Pancreas (tissue), 10 donors: ENCODE results near the gene ADAM15. TPM values are rescaled to one million over a fixed set of nuclear protein-coding genes. Genes with fewer than 3 reads are reported as not detected.

ENCODE experiments used
- ATAC-seq, 4 donors: fragments of 200-7000 bp; cut with Tn5 transposase; one replicate each; pipeline versions ENCODE4 v1.8.0 to v1.9.1; 2020; ENCODE audit warnings: mild to moderate bottlenecking in 4 of 4, moderate library complexity in 4 of 4
- DNase-seq, 6 donors: peaks; one replicate each; pipeline ENCODE4 v3.0.0-alpha.2; 2020
- FAIRE-seq: peaks from 2 replicates; lab custom pipeline; 2012; peaks lifted over from hg19 to GRCh38; lab: Jason Lieb, UNC
- H3K27ac ChIP-seq, 4 donors: fragments of 200-600 bp; sonication (generic); 1 replicate in 3 of 4; 2 replicates in 1 of 4; pipeline versions ENCODE4 v1.5.0 to v1.8.0; 2020
- H3K27me3 ChIP-seq, 4 donors: fragments of 200-600 bp; one replicate each; pipeline ENCODE4 v1.8.0; 2021
- H3K36me3 ChIP-seq, 3 donors: fragments of 200-600 bp; sonication (generic) in 1 of 3; one replicate each; pipeline versions ENCODE4 v1.5.0 to v1.8.0; 2020 to 2021
- H3K4me1 ChIP-seq, 3 donors: fragments of 200-600 bp; one replicate each; pipeline ENCODE4 v1.8.0; 2021
- H3K4me3 ChIP-seq, 4 donors: fragments of 200-600 bp; sonication (generic) in 2 of 4; one replicate each; pipeline versions ENCODE4 v1.5.0 to v1.8.0; 2020 to 2021
- H3K9me3 ChIP-seq, 4 donors: fragments of 200-600 bp; one replicate each; pipeline ENCODE4 v1.8.0; 2021
- CTCF ChIP-seq, 4 donors: fragments of 200-600 bp; sonication (generic) in 3 of 4; IDR thresholded peaks; one replicate each; pipeline versions ENCODE4 v1.5.0 to v1.8.0; 2021; ENCODE audit warnings: antibody characterized with exemption in 4 of 4
- WGBS, 2 donors: extraction: QIAGEN DNeasy Blood & Tissue Kit; methylation state at CpG; one replicate each; pipeline ENCODE4 v1.1.7; 2013; 5-methylcytosine and 5-hydroxymethylcytosine counted together
- intact Hi-C, 3 donors: fragments of 100-400 bp; cut with DNase I; formaldehyde crosslinking; loops; one replicate each; pipeline versions ENCODE4 v1.11.1 to v1.14.2; 2022
- polyA plus RNA-seq, 2 donors: library from polyadenylated mRNA; stranded (reverse); fragments of 200-250 nt; gene quantifications; one replicate each; pipeline ENCODE4 v1.2.3, GENCODE V29; 2013
- total RNA-seq, 6 donors: library from RNA; stranded (reverse); fragmentation: NEBNext Ultra II Directional in 4 of 6; extraction: Animal tissue kit (Norgen Biotek cat#: 25700) in 4 of 6; gene quantifications; one replicate each; pipeline versions ENCODE4 v1.2.1 to v1.2.4, GENCODE V29; 2021 to 2023
- donor health status: healthy with polysubstance abuse.
- donor health status: DM: no; HTN: no; CAD: no; lungs with moderate emphysema.
- donor health status: DM: no; HTN: no; CAD: no.
- donor health status: control.
- donor health status: control.
- donor health status: Bipolar disorder and iron deficiency.
- donor health status: DM: yes; HTN: yes; CAD: no.
- donor health status: DM: no; HTN: no; CAD: no.
- donor health status: DM: no; HTN: no; CAD: no.
- donor health status: DM: yes; HTN: yes; CAD: no.

The ADAM15 gene
- total and polyA plus RNA-seq, 8 donors = 23.7 to 125 (median 35.2) TPM

DNA sequence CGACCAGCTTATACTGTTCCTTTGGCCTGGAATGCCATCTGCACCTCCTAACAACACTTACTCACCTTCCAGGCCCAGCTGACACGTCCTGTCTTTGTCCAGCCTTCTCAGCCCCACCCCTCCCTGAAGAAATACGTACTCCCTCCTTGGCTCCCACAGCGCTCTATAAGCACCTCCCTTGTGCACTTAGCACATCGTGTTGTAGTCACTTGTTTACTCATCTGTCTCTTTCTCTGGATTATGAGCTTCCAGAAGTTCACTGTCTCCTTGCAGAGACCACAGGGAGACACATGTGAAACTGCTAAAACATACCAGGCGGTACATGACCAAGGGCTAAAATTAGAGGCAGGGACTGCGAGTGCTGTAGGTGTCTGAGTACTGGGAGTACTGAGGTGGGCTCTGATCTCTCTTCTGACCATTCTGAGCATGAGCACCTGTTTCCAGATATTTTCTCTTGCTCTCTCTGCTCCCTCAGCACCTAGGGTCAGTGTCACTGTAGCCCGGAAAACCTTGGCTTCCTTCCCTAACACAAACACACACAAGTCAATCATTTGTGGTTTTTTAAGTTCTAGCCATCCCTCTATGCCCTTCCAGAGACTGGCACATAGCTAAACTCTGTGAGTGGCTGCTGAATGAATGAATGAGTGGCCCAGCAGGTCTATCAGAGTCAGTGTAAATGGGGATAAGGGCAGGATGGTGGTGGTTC, 12.4 kb upstream of the ADAM15 start:
- peaks cover 0 to 3% (median 0%) of the 10 kb centered on the region in 3 donors for H3K4me1 ChIP-seq
- no peaks in the 10 kb centered on the region for H3K9me3 ChIP-seq
- intact Hi-C loops = no loop called here
- H3K4me3 ChIP-seq = no peak overlapping the region
- 49 to 58% methylated on average over 8 of the region's 8 CpGs for WGBS, 2 donors
- TF ChIP-seq CTCF (IDR thresholded peaks at IDR 0.05) = no peak
- H3K36me3 ChIP-seq = no peaks in the 10 kb centered on the region
- H3K27ac ChIP-seq = no peak overlapping the region
- ATAC-seq = peak in 2 of 4 donors; percentile 38 to 55
- no peak for FAIRE-seq
- DNase-seq = no peak
- H3K27me3 ChIP-seq = no peaks in the 10 kb centered on the region

GRCh38 chr1:155039308-155039669, 11.8 kb upstream of the ADAM15 start:
- H3K36me3 ChIP-seq = no peaks in the 10 kb centered on the region
- TF ChIP-seq CTCF (IDR thresholded peaks at IDR 0.05) = no peak
- no peaks in the 10 kb centered on the region for H3K27me3 ChIP-seq
- DNase-seq (no peak), FAIRE-seq (no peak), ATAC-seq (no peak)
- H3K4me1 ChIP-seq = peaks cover 0 to 3% (median 0%) of the 10 kb centered on the region in 3 donors
- intact Hi-C loops = no loop called here
- 73 to 77% methylated on average over 4 of the region's 4 CpGs for WGBS, 2 donors
- H3K27ac ChIP-seq = no peak overlapping the region
- no peaks in the 10 kb centered on the region for H3K9me3 ChIP-seq
- no peak overlapping the region for H3K4me3 ChIP-seq

DNA sequence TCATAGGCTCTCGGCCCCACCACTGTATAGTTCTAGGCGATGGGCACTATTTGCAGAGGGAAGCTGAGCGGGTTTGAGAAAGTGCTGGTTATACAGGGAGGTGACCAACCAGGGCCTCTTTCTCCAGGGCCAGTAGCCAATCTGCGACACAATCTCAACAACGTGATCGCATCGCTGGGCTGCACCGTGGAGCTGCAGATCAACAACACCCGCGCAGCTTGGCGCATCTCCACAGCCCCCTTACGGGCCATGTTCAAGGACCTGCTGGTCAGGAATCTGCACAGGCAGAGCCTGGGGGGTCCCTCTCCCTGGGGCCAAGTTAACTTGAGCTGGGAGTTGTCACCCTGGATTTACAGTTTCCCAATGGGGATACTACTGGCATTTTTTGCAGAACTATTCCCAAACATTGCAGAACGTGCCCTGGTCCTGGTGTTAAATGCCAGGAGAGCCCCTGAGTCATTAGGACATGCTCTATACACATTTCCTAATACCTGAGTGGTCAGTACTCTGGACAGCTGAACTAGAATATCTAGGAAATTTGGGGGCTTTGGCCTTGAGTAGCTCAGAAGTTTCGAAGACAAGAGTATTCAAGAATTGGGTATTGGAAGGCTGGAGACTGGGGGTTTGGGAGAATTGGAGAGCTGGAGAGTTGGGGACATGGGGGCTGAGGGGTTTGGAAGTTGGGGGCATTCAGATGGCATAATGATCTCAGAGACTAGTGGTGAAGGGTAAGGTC, 10.6 kb upstream of the ADAM15 start:
- no peak for FAIRE-seq
- peaks cover 0 to 7% (median 0%) of the 10 kb centered on the region in 3 donors for H3K4me1 ChIP-seq
- H3K27me3 ChIP-seq = no peaks in the 10 kb centered on the region
- peak in 1 of 6 donors; percentile 48 for DNase-seq
- no peak overlapping the region for H3K27ac ChIP-seq
- H3K36me3 ChIP-seq = no peaks in the 10 kb centered on the region
- intact Hi-C loops = loop anchor here in 1 of 3 donors (5.0 kb wide), 1 partner anchor 42 kb away; no protein-coding TSS in a partner anchor
- 82 to 83% methylated on average over 14 of the region's 14 CpGs for WGBS, 2 donors
- ATAC-seq = no peak
- H3K4me3 ChIP-seq = no peak overlapping the region
- no peaks in the 10 kb centered on the region for H3K9me3 ChIP-seq
- TF ChIP-seq CTCF (IDR thresholded peaks at IDR 0.05) = no peak

DNA sequence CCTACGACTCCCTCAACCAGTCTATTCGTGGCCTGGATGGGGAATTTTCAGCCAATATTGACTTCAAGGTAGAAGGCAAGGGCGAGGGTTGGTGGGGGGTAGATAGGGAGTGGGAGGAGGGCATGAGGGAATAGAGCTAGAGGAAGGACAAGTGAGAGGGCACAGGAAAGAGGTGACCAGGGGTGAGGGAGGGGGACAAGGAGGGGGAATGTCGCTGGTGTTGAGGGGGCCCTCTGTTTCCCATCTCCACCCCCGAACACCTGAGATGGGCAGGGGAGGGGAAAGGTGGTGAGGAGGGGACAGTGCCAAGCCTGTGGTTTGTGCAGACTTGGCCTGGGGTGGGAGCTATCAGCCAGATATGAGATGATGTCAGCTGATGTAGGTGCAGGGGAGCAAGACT, 8.3 kb upstream of the ADAM15 start:
- H3K36me3 ChIP-seq = no peaks in the 10 kb centered on the region
- TF ChIP-seq CTCF (IDR thresholded peaks at IDR 0.05) = no peak
- H3K27me3 ChIP-seq = no peaks in the 10 kb centered on the region
- FAIRE-seq (no peak), DNase-seq (no peak), ATAC-seq (no peak)
- H3K4me3 ChIP-seq = no peak overlapping the region
- no peak overlapping the region for H3K27ac ChIP-seq
- H3K4me1 ChIP-seq = peaks cover 0 to 7% (median 0%) of the 10 kb centered on the region in 3 donors
- H3K9me3 ChIP-seq = no peaks in the 10 kb centered on the region
- intact Hi-C loops = loop anchor here in 1 of 3 donors (5.0 kb wide), 1 partner anchor 40 kb away; no protein-coding TSS in a partner anchor
- WGBS, 2 donors = 70 to 76% methylated on average over 4 to 5 of the region's 5 CpGs
